ENCODE results near the gene ASTL.

DNA sequence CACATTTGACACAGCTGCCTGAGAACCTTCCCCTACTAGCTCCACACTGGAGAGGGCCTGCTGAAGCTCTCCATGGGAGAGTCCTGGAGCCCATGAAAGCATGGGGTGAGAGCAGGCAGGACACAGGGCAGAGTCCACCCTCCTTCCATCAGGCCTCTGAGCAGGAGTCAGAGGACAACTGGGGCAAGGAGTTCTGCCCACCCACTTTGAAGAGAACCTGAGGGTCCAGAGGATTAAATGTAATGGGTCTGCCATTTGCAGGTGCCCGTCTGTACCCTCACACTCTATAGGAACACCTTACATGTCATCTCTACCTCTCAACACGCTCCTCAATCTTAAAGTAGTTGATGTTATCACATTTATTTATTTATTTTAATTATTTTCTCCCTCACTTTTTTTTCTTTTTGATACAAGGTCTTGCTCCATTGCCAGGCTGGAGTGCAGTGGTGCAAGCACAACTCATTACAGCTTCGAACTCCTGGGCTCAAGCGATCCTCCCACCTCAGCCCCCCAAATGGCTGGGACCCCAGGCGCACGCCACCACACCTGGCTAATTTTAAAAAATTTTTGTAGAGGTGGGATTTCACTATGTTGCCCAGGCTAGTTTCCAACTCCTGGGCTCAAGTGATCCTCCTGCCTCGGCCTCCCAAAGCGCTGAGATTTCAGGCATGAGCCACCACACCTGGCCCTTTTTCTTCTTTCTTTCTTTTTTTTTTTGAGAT lies 32.1 kb downstream of the ASTL start:
- TF ChIP-seq CTCF (IDR thresholded peaks at IDR 0.05; ENCODE audit: borderline replicate concordance, extremely low read depth, low read length, poor library complexity, severe bottlenecking) (no peak), EZH2 (IDR thresholded peaks at IDR 0.05; ENCODE audit: borderline replicate concordance, low read depth, low read length, severe bottlenecking) (no peak)

All from DND-41 (cell line).